GM12878 (cell line): ENCODE data around the gene CDK16.

Source experiments
- EZH2 ChIP-seq: IDR thresholded peaks from 2 replicates; pipeline ENCODE4 v1.6.1; 2012; ENCODE audit warnings: low read depth, mild to moderate bottlenecking, control low read depth, inconsistent platforms, low read length, borderline replicate concordance; ENCODE audit not compliant: control insufficient read depth
- FOS ChIP-seq: IDR thresholded peaks from 3 replicates; pipeline ENCODE4 v1.6.1; 2011; ENCODE audit warnings: borderline replicate concordance; ENCODE audit not compliant: insufficient read length; ENCODE audit errors: extremely low read depth
- LARP7 ChIP-seq: fragments of 450-650 bp; IDR thresholded peaks from 2 replicates; pipeline ENCODE4 v1.6.1; 2017; ENCODE audit warnings: mild to moderate bottlenecking
- POLR2A ChIP-seq: IDR thresholded peaks from 2 replicates; pipeline ENCODE4 v1.6.1; 2011; ENCODE audit warnings: low read depth, mild to moderate bottlenecking, low read length
- POLR2AphosphoS5 ChIP-seq: IDR thresholded peaks from 2 replicates; pipeline ENCODE4 v1.6.1; 2011; ENCODE audit warnings: mild to moderate bottlenecking, low read length, inconsistent platforms
- RAD21 ChIP-seq: IDR thresholded peaks from 2 replicates; pipeline ENCODE4 v1.6.1; 2011; ENCODE audit warnings: mild to moderate bottlenecking, low read depth, low read length, moderate library complexity; ENCODE audit not compliant: insufficient read depth
- SMAD1 ChIP-seq: fragments of 450-650 bp; IDR thresholded peaks from 2 replicates; pipeline ENCODE4 v1.6.1; 2018; ENCODE audit warnings: mild to moderate bottlenecking, low read depth; ENCODE audit not compliant: partially characterized antibody
- SMC3 ChIP-seq: IDR thresholded peaks from 2 replicates; pipeline ENCODE4 v1.6.1; 2011; ENCODE audit warnings: low read length, improper control_type of control experiment, borderline replicate concordance
- ZNF274 ChIP-seq: IDR thresholded peaks from one replicate; pipeline ENCODE4 v1.8.0; 2011; ENCODE audit not compliant: insufficient read length, insufficient read depth
- ZSCAN29 ChIP-seq: fragments of 450-650 bp; IDR thresholded peaks from 2 replicates; pipeline ENCODE4 v1.6.1; 2017; ENCODE audit warnings: mild to moderate bottlenecking, moderate library complexity
- TF ChIP-seq, protein P1 (sequence below): IDR thresholded peaks from 2 replicates; pipeline ENCODE4 v1.6.1; 2012; ENCODE audit warnings: mild to moderate bottlenecking, low read depth, low read length
- TF ChIP-seq, protein P2 (sequence below): IDR thresholded peaks from 2 replicates; pipeline ENCODE4 v1.6.1; 2012; ENCODE audit warnings: low read length, inconsistent platforms
- TF ChIP-seq, protein P3 (sequence below), 3 experiments: IDR thresholded peaks in 2 of 3; conservative IDR thresholded peaks in 1 of 3; 2 replicates each; pipeline ENCODE4 v1.5.1; 2011; ENCODE audit warnings: low read depth in 3 of 3, low read length in 3 of 3, mild to moderate bottlenecking in 3 of 3, control low read depth in 2 of 3, moderate library complexity in 2 of 3, inconsistent platforms in 1 of 3, mixed read lengths in 1 of 3; ENCODE audit not compliant: control insufficient read depth in 2 of 3, insufficient read depth in 1 of 3; ENCODE audit errors: extremely low read depth in 1 of 3
- TF ChIP-seq, protein P4 (sequence below): fragments of 450-650 bp; IDR thresholded peaks from 2 replicates; pipeline ENCODE4 v1.6.1; 2014; ENCODE audit warnings: mild to moderate bottlenecking

DNA sequence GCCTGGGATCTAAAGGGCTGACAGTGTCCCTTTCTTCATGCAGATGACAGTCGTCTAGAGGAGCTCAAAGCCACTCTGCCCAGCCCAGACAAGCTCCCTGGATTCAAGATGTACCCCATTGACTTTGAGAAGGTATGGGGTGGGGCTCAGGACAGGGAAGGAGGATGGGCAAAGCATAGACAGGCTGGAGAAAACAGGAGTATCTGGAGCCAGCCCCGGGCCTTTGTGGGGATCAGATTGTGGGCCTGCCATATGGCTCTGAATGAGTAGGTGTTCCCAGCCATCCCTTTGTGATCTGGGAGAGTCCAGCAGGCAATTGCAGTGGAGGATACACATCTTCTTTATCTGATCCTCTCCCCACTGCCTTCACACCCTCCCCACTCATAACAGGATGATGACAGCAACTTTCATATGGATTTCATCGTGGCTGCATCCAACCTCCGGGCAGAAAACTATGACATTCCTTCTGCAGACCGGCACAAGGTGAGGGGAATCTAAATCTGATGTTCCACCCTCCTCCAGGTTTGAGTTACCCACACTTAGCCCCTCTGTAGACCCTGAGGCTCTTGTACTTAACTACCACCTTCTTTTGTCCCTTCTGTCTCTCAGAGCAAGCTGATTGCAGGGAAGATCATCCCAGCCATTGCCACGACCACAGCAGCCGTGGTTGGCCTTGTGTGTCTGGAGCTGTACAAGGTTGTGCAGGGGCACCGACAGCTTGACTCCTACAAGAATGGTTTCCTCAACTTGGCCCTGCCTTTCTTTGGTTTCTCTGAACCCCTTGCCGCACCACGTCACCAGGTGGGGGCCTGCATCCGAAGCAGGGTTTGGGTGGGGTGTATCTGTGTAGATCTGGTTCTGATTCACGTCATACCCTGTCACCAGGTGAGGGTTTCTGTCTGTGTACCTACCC is 5.8 kb upstream of the CDK16 start:
- TF ChIP-seq RAD21 = no peak
- TF ChIP-seq LARP7 = no peak
- TF ChIP-seq ZNF274 = no peak
- TF ChIP-seq, protein P1, sequence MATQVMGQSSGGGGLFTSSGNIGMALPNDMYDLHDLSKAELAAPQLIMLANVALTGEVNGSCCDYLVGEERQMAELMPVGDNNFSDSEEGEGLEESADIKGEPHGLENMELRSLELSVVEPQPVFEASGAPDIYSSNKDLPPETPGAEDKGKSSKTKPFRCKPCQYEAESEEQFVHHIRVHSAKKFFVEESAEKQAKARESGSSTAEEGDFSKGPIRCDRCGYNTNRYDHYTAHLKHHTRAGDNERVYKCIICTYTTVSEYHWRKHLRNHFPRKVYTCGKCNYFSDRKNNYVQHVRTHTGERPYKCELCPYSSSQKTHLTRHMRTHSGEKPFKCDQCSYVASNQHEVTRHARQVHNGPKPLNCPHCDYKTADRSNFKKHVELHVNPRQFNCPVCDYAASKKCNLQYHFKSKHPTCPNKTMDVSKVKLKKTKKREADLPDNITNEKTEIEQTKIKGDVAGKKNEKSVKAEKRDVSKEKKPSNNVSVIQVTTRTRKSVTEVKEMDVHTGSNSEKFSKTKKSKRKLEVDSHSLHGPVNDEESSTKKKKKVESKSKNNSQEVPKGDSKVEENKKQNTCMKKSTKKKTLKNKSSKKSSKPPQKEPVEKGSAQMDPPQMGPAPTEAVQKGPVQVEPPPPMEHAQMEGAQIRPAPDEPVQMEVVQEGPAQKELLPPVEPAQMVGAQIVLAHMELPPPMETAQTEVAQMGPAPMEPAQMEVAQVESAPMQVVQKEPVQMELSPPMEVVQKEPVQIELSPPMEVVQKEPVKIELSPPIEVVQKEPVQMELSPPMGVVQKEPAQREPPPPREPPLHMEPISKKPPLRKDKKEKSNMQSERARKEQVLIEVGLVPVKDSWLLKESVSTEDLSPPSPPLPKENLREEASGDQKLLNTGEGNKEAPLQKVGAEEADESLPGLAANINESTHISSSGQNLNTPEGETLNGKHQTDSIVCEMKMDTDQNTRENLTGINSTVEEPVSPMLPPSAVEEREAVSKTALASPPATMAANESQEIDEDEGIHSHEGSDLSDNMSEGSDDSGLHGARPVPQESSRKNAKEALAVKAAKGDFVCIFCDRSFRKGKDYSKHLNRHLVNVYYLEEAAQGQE = no peak
- TF ChIP-seq POLR2A = 0 out of 2 replicates have a peak, but pooled peaks have one; percentile 31
- TF ChIP-seq POLR2AphosphoS5 = no peak
- TF ChIP-seq, protein P2, sequence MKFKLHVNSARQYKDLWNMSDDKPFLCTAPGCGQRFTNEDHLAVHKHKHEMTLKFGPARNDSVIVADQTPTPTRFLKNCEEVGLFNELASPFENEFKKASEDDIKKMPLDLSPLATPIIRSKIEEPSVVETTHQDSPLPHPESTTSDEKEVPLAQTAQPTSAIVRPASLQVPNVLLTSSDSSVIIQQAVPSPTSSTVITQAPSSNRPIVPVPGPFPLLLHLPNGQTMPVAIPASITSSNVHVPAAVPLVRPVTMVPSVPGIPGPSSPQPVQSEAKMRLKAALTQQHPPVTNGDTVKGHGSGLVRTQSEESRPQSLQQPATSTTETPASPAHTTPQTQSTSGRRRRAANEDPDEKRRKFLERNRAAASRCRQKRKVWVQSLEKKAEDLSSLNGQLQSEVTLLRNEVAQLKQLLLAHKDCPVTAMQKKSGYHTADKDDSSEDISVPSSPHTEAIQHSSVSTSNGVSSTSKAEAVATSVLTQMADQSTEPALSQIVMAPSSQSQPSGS = no peak
- no peak for TF ChIP-seq ZSCAN29
- TF ChIP-seq SMAD1 = no peak
- TF ChIP-seq, protein P3, sequence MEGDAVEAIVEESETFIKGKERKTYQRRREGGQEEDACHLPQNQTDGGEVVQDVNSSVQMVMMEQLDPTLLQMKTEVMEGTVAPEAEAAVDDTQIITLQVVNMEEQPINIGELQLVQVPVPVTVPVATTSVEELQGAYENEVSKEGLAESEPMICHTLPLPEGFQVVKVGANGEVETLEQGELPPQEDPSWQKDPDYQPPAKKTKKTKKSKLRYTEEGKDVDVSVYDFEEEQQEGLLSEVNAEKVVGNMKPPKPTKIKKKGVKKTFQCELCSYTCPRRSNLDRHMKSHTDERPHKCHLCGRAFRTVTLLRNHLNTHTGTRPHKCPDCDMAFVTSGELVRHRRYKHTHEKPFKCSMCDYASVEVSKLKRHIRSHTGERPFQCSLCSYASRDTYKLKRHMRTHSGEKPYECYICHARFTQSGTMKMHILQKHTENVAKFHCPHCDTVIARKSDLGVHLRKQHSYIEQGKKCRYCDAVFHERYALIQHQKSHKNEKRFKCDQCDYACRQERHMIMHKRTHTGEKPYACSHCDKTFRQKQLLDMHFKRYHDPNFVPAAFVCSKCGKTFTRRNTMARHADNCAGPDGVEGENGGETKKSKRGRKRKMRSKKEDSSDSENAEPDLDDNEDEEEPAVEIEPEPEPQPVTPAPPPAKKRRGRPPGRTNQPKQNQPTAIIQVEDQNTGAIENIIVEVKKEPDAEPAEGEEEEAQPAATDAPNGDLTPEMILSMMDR (IDR thresholded peaks at IDR 0.05 in 2 of 3, conservative IDR thresholded peaks at IDR 0.05 in 1 of 3; ENCODE audit: control insufficient read depth in 2 of 3, extremely low read depth in 1 of 3, insufficient read depth in 1 of 3, low read depth in 3 of 3, low read length in 3 of 3) = no peak
- TF ChIP-seq EZH2 = no peak
- no peak for TF ChIP-seq SMC3
- TF ChIP-seq, protein P4, sequence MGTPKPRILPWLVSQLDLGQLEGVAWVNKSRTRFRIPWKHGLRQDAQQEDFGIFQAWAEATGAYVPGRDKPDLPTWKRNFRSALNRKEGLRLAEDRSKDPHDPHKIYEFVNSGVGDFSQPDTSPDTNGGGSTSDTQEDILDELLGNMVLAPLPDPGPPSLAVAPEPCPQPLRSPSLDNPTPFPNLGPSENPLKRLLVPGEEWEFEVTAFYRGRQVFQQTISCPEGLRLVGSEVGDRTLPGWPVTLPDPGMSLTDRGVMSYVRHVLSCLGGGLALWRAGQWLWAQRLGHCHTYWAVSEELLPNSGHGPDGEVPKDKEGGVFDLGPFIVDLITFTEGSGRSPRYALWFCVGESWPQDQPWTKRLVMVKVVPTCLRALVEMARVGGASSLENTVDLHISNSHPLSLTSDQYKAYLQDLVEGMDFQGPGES = no peak
- TF ChIP-seq FOS = no peak
